NB4 (cell line): ENCODE measurements around the gene CCDC60.

Experiments used
- CTCF ChIP-seq: IDR thresholded peaks from one replicate; pipeline ENCODE4 v1.5.1; 2012; ENCODE audit warnings: low read depth, low read length
- MYC ChIP-seq: IDR thresholded peaks from 2 replicates; pipeline ENCODE4 v1.6.1; 2011; ENCODE audit warnings: low read depth, low read length
- POLR2A ChIP-seq: IDR thresholded peaks from 2 replicates; pipeline ENCODE4 v1.6.1; 2011; ENCODE audit warnings: mild to moderate bottlenecking; ENCODE audit not compliant: insufficient read length; ENCODE audit errors: extremely low read depth

- peak; percentile 100 for TF ChIP-seq CTCF
- TF ChIP-seq POLR2A, result no peak
- TF ChIP-seq MYC, result peak; percentile 57
These were observed 110.0 kb downstream of the CCDC60 start for GRCh38 chr12:119444462-119445044.
